DOHH2 (cell line): ENCODE data around the gene ATP8B4.

Experiments
- EZH2phosphoT487 ChIP-seq: fragments of 200-600 bp; sonication (generic); IDR thresholded peaks from 2 replicates; pipeline ENCODE4 v1.6.1; 2017; ENCODE audit warnings: borderline replicate concordance, mild to moderate bottlenecking, antibody characterized with exemption, low read length, moderate library complexity, mixed read lengths
- TF ChIP-seq, protein P1 (sequence below): fragments of 200-600 bp; sonication (generic); IDR thresholded peaks from one replicate; pipeline ENCODE4 v1.5.1; 2014; ENCODE audit warnings: antibody characterized with exemption, mild to moderate bottlenecking, low read depth, low read length; ENCODE audit not compliant: poor library complexity, severe bottlenecking

DNA sequence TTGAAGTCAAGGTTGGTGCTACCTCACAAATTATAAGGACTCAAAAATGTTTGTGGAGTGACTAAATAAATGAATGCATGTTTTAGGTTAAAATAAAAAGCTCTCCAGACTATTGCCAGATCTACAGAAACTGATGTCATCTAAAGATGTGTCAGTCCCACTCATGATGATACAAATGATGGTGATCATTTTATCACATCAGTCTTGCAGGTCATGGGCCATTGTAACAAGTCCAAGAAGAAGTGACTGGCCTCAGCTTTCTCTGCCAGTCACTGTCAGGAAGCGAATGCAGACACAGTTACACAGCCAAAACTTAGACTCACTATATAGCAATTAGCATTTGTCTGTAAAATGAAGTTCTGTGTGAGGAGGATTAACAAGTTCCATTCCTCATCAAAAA lies 18.5 kb downstream of the ATP8B4 start:
- TF ChIP-seq, protein P1, sequence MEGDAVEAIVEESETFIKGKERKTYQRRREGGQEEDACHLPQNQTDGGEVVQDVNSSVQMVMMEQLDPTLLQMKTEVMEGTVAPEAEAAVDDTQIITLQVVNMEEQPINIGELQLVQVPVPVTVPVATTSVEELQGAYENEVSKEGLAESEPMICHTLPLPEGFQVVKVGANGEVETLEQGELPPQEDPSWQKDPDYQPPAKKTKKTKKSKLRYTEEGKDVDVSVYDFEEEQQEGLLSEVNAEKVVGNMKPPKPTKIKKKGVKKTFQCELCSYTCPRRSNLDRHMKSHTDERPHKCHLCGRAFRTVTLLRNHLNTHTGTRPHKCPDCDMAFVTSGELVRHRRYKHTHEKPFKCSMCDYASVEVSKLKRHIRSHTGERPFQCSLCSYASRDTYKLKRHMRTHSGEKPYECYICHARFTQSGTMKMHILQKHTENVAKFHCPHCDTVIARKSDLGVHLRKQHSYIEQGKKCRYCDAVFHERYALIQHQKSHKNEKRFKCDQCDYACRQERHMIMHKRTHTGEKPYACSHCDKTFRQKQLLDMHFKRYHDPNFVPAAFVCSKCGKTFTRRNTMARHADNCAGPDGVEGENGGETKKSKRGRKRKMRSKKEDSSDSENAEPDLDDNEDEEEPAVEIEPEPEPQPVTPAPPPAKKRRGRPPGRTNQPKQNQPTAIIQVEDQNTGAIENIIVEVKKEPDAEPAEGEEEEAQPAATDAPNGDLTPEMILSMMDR: no peak
- TF ChIP-seq EZH2phosphoT487: no peak
